OCI-LY1 (cell line): ENCODE results near the gene MVB12B.

Source experiments
- EZH2 ChIP-seq: fragments of 200-600 bp; sonication (generic), shearing (Covaris generic); IDR thresholded peaks from 2 replicates; pipeline ENCODE4 v1.8.0; 2017; ENCODE audit warnings: borderline replicate concordance, mixed run types, mild to moderate bottlenecking, antibody characterized with exemption, low read length, moderate library complexity, mixed read lengths
- TF ChIP-seq, protein P1 (sequence below): fragments of 200-600 bp; sonication (generic), shearing (Covaris generic); IDR thresholded peaks from 2 replicates; pipeline ENCODE4 v1.5.1; 2017; ENCODE audit warnings: mild to moderate bottlenecking, antibody characterized with exemption, low read length, moderate library complexity, mixed read lengths

DNA sequence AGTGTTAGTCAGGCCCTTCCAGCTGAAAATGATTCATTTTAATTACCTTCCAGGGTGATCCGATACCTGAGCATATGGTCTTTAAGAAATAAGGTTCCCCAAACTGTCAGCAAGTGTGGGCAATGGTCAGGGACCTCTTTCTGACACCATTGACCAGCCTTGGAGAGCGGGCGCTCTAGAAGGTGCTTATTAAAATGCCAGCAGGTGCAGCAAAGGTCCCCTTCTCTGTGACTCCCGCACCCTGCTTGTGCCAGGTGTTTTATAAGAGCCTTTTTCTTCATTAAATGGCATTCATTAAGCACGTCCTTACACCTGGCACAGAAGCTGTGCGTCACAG is 85.3 kb downstream of the MVB12B start:
- TF ChIP-seq, protein P1, sequence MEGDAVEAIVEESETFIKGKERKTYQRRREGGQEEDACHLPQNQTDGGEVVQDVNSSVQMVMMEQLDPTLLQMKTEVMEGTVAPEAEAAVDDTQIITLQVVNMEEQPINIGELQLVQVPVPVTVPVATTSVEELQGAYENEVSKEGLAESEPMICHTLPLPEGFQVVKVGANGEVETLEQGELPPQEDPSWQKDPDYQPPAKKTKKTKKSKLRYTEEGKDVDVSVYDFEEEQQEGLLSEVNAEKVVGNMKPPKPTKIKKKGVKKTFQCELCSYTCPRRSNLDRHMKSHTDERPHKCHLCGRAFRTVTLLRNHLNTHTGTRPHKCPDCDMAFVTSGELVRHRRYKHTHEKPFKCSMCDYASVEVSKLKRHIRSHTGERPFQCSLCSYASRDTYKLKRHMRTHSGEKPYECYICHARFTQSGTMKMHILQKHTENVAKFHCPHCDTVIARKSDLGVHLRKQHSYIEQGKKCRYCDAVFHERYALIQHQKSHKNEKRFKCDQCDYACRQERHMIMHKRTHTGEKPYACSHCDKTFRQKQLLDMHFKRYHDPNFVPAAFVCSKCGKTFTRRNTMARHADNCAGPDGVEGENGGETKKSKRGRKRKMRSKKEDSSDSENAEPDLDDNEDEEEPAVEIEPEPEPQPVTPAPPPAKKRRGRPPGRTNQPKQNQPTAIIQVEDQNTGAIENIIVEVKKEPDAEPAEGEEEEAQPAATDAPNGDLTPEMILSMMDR = no peak
- no peak for TF ChIP-seq EZH2
